SK-N-SH treated with all-trans-retinoic acid at 6 μM for 48 hours (cell line): ENCODE results near the gene RNF125.
"Not testable (repeated sequence)": the region's sequence is repeated elsewhere in the genome, so short reads cannot be mapped to it uniquely, and the experiment has no call there.

Experiments
- ATAC-seq: fragments of 200-7000 bp; cut with Tn5 transposase; 3 replicates; pipeline ENCODE4 v1.9.1; 2020; ENCODE audit warnings: mild to moderate bottlenecking, moderate library complexity
- ARNTL ChIP-seq: fragments of 450-650 bp; formaldehyde crosslinking; IDR thresholded peaks from 2 replicates; pipeline ENCODE4 v1.5.0; 2020; ENCODE audit warnings: low read depth, mild to moderate bottlenecking, moderate library complexity, borderline replicate concordance
- CREB5 ChIP-seq: fragments of 250-450 bp; sonication (Bioruptor Pico); IDR thresholded peaks from 2 replicates; pipeline ENCODE4 v1.5.1; 2020; ENCODE audit warnings: low read depth, mild to moderate bottlenecking, moderate library complexity
- CSDC2 ChIP-seq: fragments of 250-450 bp; sonication (Bioruptor Pico); IDR thresholded peaks from 2 replicates; pipeline ENCODE4 v1.5.0; 2020; ENCODE audit warnings: mild to moderate bottlenecking, moderate library complexity
- CSRNP3 ChIP-seq: fragments of 250-450 bp; sonication (Bioruptor Pico); IDR thresholded peaks from 2 replicates; pipeline ENCODE4 v1.5.1; 2021; ENCODE audit warnings: mild to moderate bottlenecking, moderate library complexity
- GLIS3 ChIP-seq: fragments of 250-450 bp; sonication (Bioruptor Pico); IDR thresholded peaks from 2 replicates; pipeline ENCODE4 v1.5.0; 2020; ENCODE audit warnings: mild to moderate bottlenecking, moderate library complexity
- OSR1 ChIP-seq: fragments of 250-450 bp; sonication (Bioruptor Pico); IDR thresholded peaks from 2 replicates; pipeline ENCODE4 v1.8.0; 2022; ENCODE audit warnings: moderate library complexity, mild to moderate bottlenecking, inconsistent platforms
- PPARA ChIP-seq: fragments of 250-450 bp; sonication (Bioruptor Pico); IDR thresholded peaks from 2 replicates; pipeline ENCODE4 v1.5.0; 2020; ENCODE audit warnings: mild to moderate bottlenecking, borderline replicate concordance
- RARB ChIP-seq: fragments of 250-450 bp; sonication (Bioruptor Pico); IDR thresholded peaks from 2 replicates; pipeline ENCODE4 v1.8.0; 2021; ENCODE audit warnings: mild to moderate bottlenecking, moderate library complexity
- SNAI2 ChIP-seq: fragments of 250-450 bp; sonication (Bioruptor Pico); IDR thresholded peaks from 2 replicates; pipeline ENCODE4 v1.5.0; 2020; ENCODE audit warnings: mild to moderate bottlenecking, moderate library complexity
- TCF4 ChIP-seq: fragments of 250-450 bp; sonication (Bioruptor Pico); IDR thresholded peaks from 2 replicates; pipeline ENCODE4 v1.8.0; 2021; ENCODE audit warnings: mild to moderate bottlenecking, moderate library complexity, borderline replicate concordance
- TOX ChIP-seq: fragments of 250-450 bp; sonication (Bioruptor Pico); IDR thresholded peaks from 2 replicates; pipeline ENCODE4 v1.8.0; 2021; ENCODE audit warnings: mild to moderate bottlenecking, moderate library complexity, borderline replicate concordance
- TSHZ2 ChIP-seq: fragments of 250-450 bp; sonication (Bioruptor Pico); IDR thresholded peaks from 2 replicates; pipeline ENCODE4 v1.5.0; 2020; ENCODE audit warnings: mild to moderate bottlenecking, moderate library complexity
- ZC3H10 ChIP-seq: fragments of 250-450 bp; sonication (Bioruptor Pico); IDR thresholded peaks from 2 replicates; pipeline ENCODE4 v1.5.1; 2021; ENCODE audit warnings: mild to moderate bottlenecking, moderate library complexity
- ZFP3 ChIP-seq: fragments of 250-450 bp; sonication (Bioruptor Pico); IDR thresholded peaks from 2 replicates; pipeline ENCODE4 v1.5.0; 2020; ENCODE audit warnings: mild to moderate bottlenecking, moderate library complexity
- ZFP30 ChIP-seq: fragments of 450-650 bp; formaldehyde crosslinking; IDR thresholded peaks from 2 replicates; pipeline ENCODE4 v1.5.0; 2022; ENCODE audit warnings: mild to moderate bottlenecking, moderate library complexity
- ZNF565 ChIP-seq: fragments of 450-650 bp; formaldehyde crosslinking; conservative IDR thresholded peaks from 2 replicates; pipeline ENCODE4 v1.5.0; 2020; ENCODE audit warnings: low read depth, mild to moderate bottlenecking, moderate library complexity
- ZNF70 ChIP-seq: fragments of 450-650 bp; formaldehyde crosslinking; IDR thresholded peaks from 2 replicates; pipeline ENCODE4 v1.5.0; 2020; ENCODE audit warnings: mild to moderate bottlenecking, moderate library complexity
- ZNF8 ChIP-seq: fragments of 450-650 bp; formaldehyde crosslinking; IDR thresholded peaks from 2 replicates; pipeline ENCODE4 v1.5.0; 2020; ENCODE audit warnings: mild to moderate bottlenecking, moderate library complexity

Gene RNF125

GRCh38 chr18:31990823-31991222 lies 27.8 kb upstream of the RNF125 start:
- TF ChIP-seq CSRNP3 (CRISPR knock-in tag) (no peak), ZNF565 (no peak), SNAI2 (CRISPR knock-in tag) (no peak), OSR1 (CRISPR knock-in tag) (no peak), ZFP3 (CRISPR knock-in tag) (no peak), GLIS3 (CRISPR knock-in tag) (no peak), ZNF8 (CRISPR knock-in tag) (no peak), ARNTL (CRISPR knock-in tag) (no peak), ZC3H10 (CRISPR knock-in tag) (no peak), RARB (CRISPR knock-in tag) (no peak), CREB5 (CRISPR knock-in tag) (no peak), PPARA (CRISPR knock-in tag) (no peak), ZFP30 (CRISPR knock-in tag) (no peak)
- TF ChIP-seq, all 23 proteins: peak for 0
- no peak for ATAC-seq

GRCh38 chr18:31996007-31996406 lies 22.6 kb upstream of the RNF125 start:
- ATAC-seq = no peak
- no peak for TF ChIP-seq OSR1 (CRISPR knock-in tag)
- TF ChIP-seq SNAI2 (CRISPR knock-in tag) = no peak

GRCh38 chr18:31998880-31999412 lies 19.7 kb upstream of the RNF125 start:
- no peak for ATAC-seq
- no peak for TF ChIP-seq CREB5 (CRISPR knock-in tag)
- TF ChIP-seq ZNF565 = no peak
- TF ChIP-seq TCF4 = no peak
- no peak for TF ChIP-seq ARNTL (CRISPR knock-in tag)
- TF ChIP-seq SNAI2 (CRISPR knock-in tag) = no peak
- TF ChIP-seq ZFP3 (CRISPR knock-in tag) = no peak
- no peak for TF ChIP-seq CSDC2 (CRISPR knock-in tag)

- ATAC-seq = not testable (repeated sequence)
Observed at GRCh38 chr18:32001141-32001540, 17.5 kb upstream of the RNF125 start.

- not testable (repeated sequence) for ATAC-seq
Observed at GRCh38 chr18:32003822-32004221, 14.8 kb upstream of the RNF125 start.

- ATAC-seq = no peak
Observed at GRCh38 chr18:32010124-32010721, 8.4 kb upstream of the RNF125 start.

More at GRCh38 chr18:32010124-32010721, 8.4 kb upstream of the RNF125 start:
- TF ChIP-seq ZFP3 (CRISPR knock-in tag) (no peak), ARNTL (CRISPR knock-in tag) (no peak), TSHZ2 (CRISPR knock-in tag) (no peak), PPARA (CRISPR knock-in tag) (no peak), ZNF8 (CRISPR knock-in tag) (no peak), ZNF70 (no peak), GLIS3 (CRISPR knock-in tag) (no peak), RARB (CRISPR knock-in tag) (no peak), TOX (no peak), ZNF565 (no peak), OSR1 (CRISPR knock-in tag) (no peak), CREB5 (CRISPR knock-in tag) (no peak), TCF4 (no peak)
